GM18907 (cell line): Measurements from ENCODE around the gene WFDC5.
"Not testable (repeated sequence)": the region's sequence is repeated elsewhere in the genome, so short reads cannot be mapped to it uniquely, and the experiment has no call there.

Source experiments
- ATAC-seq: cut with Tn5 transposase; IDR thresholded peaks from one replicate; pipeline ENCODE4 v1.9.1; 2021; ENCODE audit warnings: mild to moderate bottlenecking, moderate library complexity; ENCODE audit not compliant: unreplicated experiment

Gene WFDC5

GRCh38 chr20:45090481-45090880 lies 24.5 kb downstream of the WFDC5 start:
- no peak for ATAC-seq

- ATAC-seq, result no peak
Measured at GRCh38 chr20:45088247-45088646, 26.7 kb downstream of the WFDC5 start.

- no peak for ATAC-seq
Measured at GRCh38 chr20:45087814-45088213, 27.2 kb downstream of the WFDC5 start.

GRCh38 chr20:45087097-45087790 lies 27.7 kb downstream of the WFDC5 start:
- ATAC-seq, result no peak

- no peak for ATAC-seq
Measured at GRCh38 chr20:45085867-45086266, 29.1 kb downstream of the WFDC5 start.

- no peak for ATAC-seq
Measured at GRCh38 chr20:45085289-45085688, 29.7 kb downstream of the WFDC5 start.

- no peak for ATAC-seq
Measured at GRCh38 chr20:45083127-45083526, 31.8 kb downstream of the WFDC5 start.

- no peak for ATAC-seq
Measured at GRCh38 chr20:45082468-45082867, 32.5 kb downstream of the WFDC5 start.

GRCh38 chr20:45080867-45081624 lies 33.9 kb downstream of the WFDC5 start:
- no peak for ATAC-seq

- ATAC-seq, result no peak
Measured at GRCh38 chr20:45077559-45077958, 37.4 kb downstream of the WFDC5 start.

- ATAC-seq, result no peak
Measured at GRCh38 chr20:45073221-45073620, 41.8 kb downstream of the WFDC5 start.

GRCh38 chr20:45072066-45072465 lies 42.9 kb downstream of the WFDC5 start:
- ATAC-seq, result no peak

GRCh38 chr20:45070932-45071632 lies 43.9 kb downstream of the WFDC5 start:
- ATAC-seq, result no peak

- no peak for ATAC-seq
Measured at GRCh38 chr20:45069261-45069660, 45.7 kb downstream of the WFDC5 start.

- ATAC-seq, result no peak
Measured at GRCh38 chr20:45067558-45067957, 47.4 kb downstream of the WFDC5 start.

- ATAC-seq, result no peak
Measured at GRCh38 chr20:45067087-45067486, 47.9 kb downstream of the WFDC5 start.

- no peak for ATAC-seq
Measured at GRCh38 chr20:45066372-45066771, 48.6 kb downstream of the WFDC5 start.

- ATAC-seq, result no peak
Measured at GRCh38 chr20:45064812-45065211, 50.2 kb downstream of the WFDC5 start.

GRCh38 chr20:45063107-45063506 lies 51.9 kb downstream of the WFDC5 start:
- ATAC-seq, result not testable (repeated sequence)

GRCh38 chr20:45061244-45061643 lies 53.7 kb downstream of the WFDC5 start:
- no peak for ATAC-seq

GRCh38 chr20:45060294-45060693 lies 54.7 kb downstream of the WFDC5 start:
- no peak for ATAC-seq
